Endothelial cell of umbilical vein (primary cell): ENCODE measurements around the gene APP. TPM values are rescaled to one million over a fixed set of nuclear protein-coding genes. Genes with fewer than 3 reads are reported as not detected.

Experiments
- BruUV-seq: library from RNA; stranded (reverse); fragments of 400-500 nt; replicated peaks from 2 replicates; lab custom pipeline; 2021; lab: Mats Ljungman, UMichigan
- CTCF ChIA-PET: fragments of 300-600, 350-600 bp; sonication (Branson Sonifier 250); formaldehyde crosslinking; loops from one replicate; lab custom pipeline; 2021; ENCODE audit warnings: antibody characterized with exemption, inconsistent platforms; lab: Charles Lee
- POLR2A ChIA-PET: fragments of 300-600, 350-600 bp; sonication (Branson Sonifier 250); formaldehyde crosslinking; loops from one replicate; lab custom pipeline; 2021; ENCODE audit warnings: antibody characterized with exemption, inconsistent platforms; lab: Charles Lee
- DNase-seq: peaks from one replicate; pipeline ENCODE4 v3.0.0-alpha.2; 2011; ENCODE audit warnings: low read depth, low spot score
- FAIRE-seq: peaks from 2 replicates; lab custom pipeline; 2011; peaks lifted over from hg19 to GRCh38; lab: Jason Lieb, UNC
- H2AFZ ChIP-seq: 2 replicates; pipeline ENCODE4 v1.6.0; 2012; ENCODE audit warnings: low read depth, low read length, control low read depth, inconsistent platforms
- H3K27ac ChIP-seq: 2 replicates; pipeline ENCODE4 v1.5.1; 2011; ENCODE audit warnings: low read depth, mild to moderate bottlenecking, control low read depth, low read length, moderate library complexity; ENCODE audit not compliant: insufficient read depth
- H3K27me3 ChIP-seq, 2 experiments: 2 replicates each; pipeline versions ENCODE4 v1.6.0 to v1.6.1; 2011; ENCODE audit warnings: low read length in 2 of 2, mixed read lengths in 1 of 2; ENCODE audit not compliant: control insufficient read depth in 2 of 2, insufficient read depth in 2 of 2
- H3K36me3 ChIP-seq, 2 experiments: 2 replicates in 1 of 2; 3 replicates in 1 of 2; pipeline ENCODE4 v1.5.1; 2011; ENCODE audit warnings: low read length in 2 of 2, mild to moderate bottlenecking in 1 of 2, moderate library complexity in 1 of 2; ENCODE audit not compliant: control insufficient read depth in 2 of 2, insufficient read depth in 2 of 2; ENCODE audit errors: extremely low read depth in 1 of 2
- H3K4me1 ChIP-seq: 3 replicates; pipeline ENCODE4 v1.5.1; 2011; ENCODE audit warnings: mild to moderate bottlenecking, low read length; ENCODE audit not compliant: control insufficient read depth, insufficient read depth; ENCODE audit errors: extremely low read depth
- H3K4me2 ChIP-seq: 2 replicates; pipeline ENCODE4 v1.6.1; 2011; ENCODE audit warnings: low read length, control low read depth, mixed read lengths; ENCODE audit not compliant: insufficient read depth
- H3K4me3 ChIP-seq, 3 experiments: fragments of 200-600 bp in 1 of 3; sonication (generic), shearing (Covaris generic) in 1 of 3; replicated peaks in 1 of 3; 2 replicates each; pipeline ENCODE4 v1.5.1; 2011 to 2016; ENCODE audit warnings: control low read depth in 3 of 3, low read length in 3 of 3, mild to moderate bottlenecking in 2 of 3, inconsistent platforms in 1 of 3, low read depth in 1 of 3, moderate library complexity in 1 of 3; ENCODE audit not compliant: insufficient read depth in 1 of 3
- H3K79me2 ChIP-seq: 2 replicates; pipeline ENCODE4 v1.6.0; 2012; ENCODE audit warnings: low read length, inconsistent platforms; ENCODE audit not compliant: control insufficient read depth, insufficient read depth
- H3K9ac ChIP-seq: replicated peaks from 2 replicates; pipeline ENCODE3; 2011; ENCODE audit warnings: low read length, control low read depth; ENCODE audit not compliant: insufficient read depth; ENCODE audit errors: extremely low read depth
- H3K9me1 ChIP-seq: replicated peaks from 3 replicates; pipeline ENCODE4 v1.6.0; 2011; ENCODE audit warnings: mild to moderate bottlenecking, low read length; ENCODE audit not compliant: control insufficient read depth, insufficient read depth; ENCODE audit errors: extremely low read depth
- H3K9me3 ChIP-seq: replicated peaks from 2 replicates; pipeline ENCODE4 v1.5.1; 2012; ENCODE audit warnings: low read length, inconsistent platforms; ENCODE audit not compliant: control insufficient read depth, insufficient read depth
- H4K20me1 ChIP-seq: replicated peaks from 2 replicates; pipeline ENCODE3; 2011; ENCODE audit warnings: mild to moderate bottlenecking, low read length; ENCODE audit not compliant: control insufficient read depth, insufficient read depth; ENCODE audit errors: extremely low read depth
- EZH2 ChIP-seq: IDR thresholded peaks from 2 replicates; pipeline ENCODE4 v1.6.1; 2012; ENCODE audit warnings: borderline replicate concordance, low read depth, mild to moderate bottlenecking, moderate library complexity, low read length, inconsistent platforms; ENCODE audit not compliant: severe bottlenecking
- FOS ChIP-seq: IDR thresholded peaks from 2 replicates; pipeline ENCODE4 v1.6.1; 2011; ENCODE audit warnings: mild to moderate bottlenecking, low read length, moderate library complexity, borderline replicate concordance; ENCODE audit not compliant: insufficient read depth
- GATA2 ChIP-seq: IDR thresholded peaks from 2 replicates; pipeline ENCODE4 v1.7.0; 2011; ENCODE audit warnings: low read depth, mild to moderate bottlenecking, moderate library complexity, mixed read lengths, low read length; ENCODE audit not compliant: insufficient read length, insufficient read depth
- JUN ChIP-seq: IDR thresholded peaks from 2 replicates; pipeline ENCODE4 v1.6.1; 2011; ENCODE audit warnings: borderline replicate concordance, low read depth; ENCODE audit not compliant: insufficient read length, insufficient read depth
- MAX ChIP-seq: IDR thresholded peaks from 2 replicates; pipeline ENCODE4 v1.6.1; 2011; ENCODE audit not compliant: insufficient read depth, insufficient read length
- MYC ChIP-seq: IDR thresholded peaks from one replicate; pipeline ENCODE4 v1.6.1; 2011; ENCODE audit warnings: mild to moderate bottlenecking, low read depth, low read length
- POLR2A ChIP-seq: IDR thresholded peaks from 2 replicates; pipeline ENCODE4 v1.6.1; 2012; ENCODE audit warnings: low read depth, mild to moderate bottlenecking, control low read depth, low read length
- dilution Hi-C: fragments of 300-500 bp; cut with MboI; formaldehyde crosslinking; loops from one replicate; pipeline ENCODE4 v1.15.0; 2019; ENCODE audit warnings: low sequenced_read_pairs; ENCODE audit not compliant: extremely low pct_ligation_motif_present
- intact Hi-C: fragments of 100-400 bp; cut with micrococcal nuclease; formaldehyde crosslinking; loops from one replicate; pipeline ENCODE4 v1.10.0; 2022
- polyA plus RNA-seq, 4 experiments: library from polyadenylated mRNA; depleted of rRNA in 3 of 4; stranded (reverse) in 3 of 4; unstranded in 1 of 4; fragments of >200 nt; gene quantifications; 2 replicates each; pipeline versions ENCODE4 v1.2.1 to v1.2.3, GENCODE V29; 2011 to 2012; ENCODE audit warnings: missing spikeins in 1 of 4
- total RNA-seq: library from RNA; stranded (reverse); gene quantifications from 2 replicates; pipeline ENCODE4 v1.2.3, GENCODE V29; 2021
- TF ChIP-seq, protein P1 (sequence below), 2 donors: IDR thresholded peaks; 1 replicate in 1 of 2; 2 replicates in 1 of 2; pipeline ENCODE4 v1.5.1; 2011; ENCODE audit warnings: low read length in 2 of 2, mild to moderate bottlenecking in 2 of 2, moderate library complexity in 2 of 2, control low read depth in 1 of 2, inconsistent platforms in 1 of 2, low read depth in 1 of 2; ENCODE audit not compliant: insufficient read depth in 1 of 2; ENCODE audit errors: extremely low read depth in 1 of 2

Gene APP
- total and polyA plus RNA-seq, 2 donors (not counting 3 experiments of a cell fraction or from before 2014, with no cell fraction given): 914 to 928 TPM

GRCh38 chr21:25887166-25887565, 283.4 kb downstream of the APP start:
- TF ChIP-seq POLR2A (no peak), FOS (no peak)
- TF ChIP-seq, protein P1, sequence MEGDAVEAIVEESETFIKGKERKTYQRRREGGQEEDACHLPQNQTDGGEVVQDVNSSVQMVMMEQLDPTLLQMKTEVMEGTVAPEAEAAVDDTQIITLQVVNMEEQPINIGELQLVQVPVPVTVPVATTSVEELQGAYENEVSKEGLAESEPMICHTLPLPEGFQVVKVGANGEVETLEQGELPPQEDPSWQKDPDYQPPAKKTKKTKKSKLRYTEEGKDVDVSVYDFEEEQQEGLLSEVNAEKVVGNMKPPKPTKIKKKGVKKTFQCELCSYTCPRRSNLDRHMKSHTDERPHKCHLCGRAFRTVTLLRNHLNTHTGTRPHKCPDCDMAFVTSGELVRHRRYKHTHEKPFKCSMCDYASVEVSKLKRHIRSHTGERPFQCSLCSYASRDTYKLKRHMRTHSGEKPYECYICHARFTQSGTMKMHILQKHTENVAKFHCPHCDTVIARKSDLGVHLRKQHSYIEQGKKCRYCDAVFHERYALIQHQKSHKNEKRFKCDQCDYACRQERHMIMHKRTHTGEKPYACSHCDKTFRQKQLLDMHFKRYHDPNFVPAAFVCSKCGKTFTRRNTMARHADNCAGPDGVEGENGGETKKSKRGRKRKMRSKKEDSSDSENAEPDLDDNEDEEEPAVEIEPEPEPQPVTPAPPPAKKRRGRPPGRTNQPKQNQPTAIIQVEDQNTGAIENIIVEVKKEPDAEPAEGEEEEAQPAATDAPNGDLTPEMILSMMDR (IDR thresholded peaks at IDR 0.05; ENCODE audit: extremely low read depth in 1 of 2, insufficient read depth in 1 of 2, low read depth in 1 of 2, low read length in 2 of 2): peak; percentile 22 to 26
- ChIA-PET POLR2A (no interaction called here), CTCF (interaction anchor here (0.8 to 3.9 kb wide), 6 partner anchors 9 to 284 kb away, joined by 3 to 21 read pairs (median 4); partner anchors contain the start of gene APP)
- no peaks in the 10 kb centered on the region for H3K27me3 ChIP-seq
- no peaks in the 10 kb centered on the region for H3K9me1 ChIP-seq
- DNase-seq: no peak
- H4K20me1 ChIP-seq: no peaks in the 10 kb centered on the region
- no peak overlapping the region for H2AFZ ChIP-seq
- H3K4me3 ChIP-seq: no peak overlapping the region
- peak overlapping the region; percentile 94 for H3K27ac ChIP-seq
- no peaks in the 10 kb centered on the region for H3K9me3 ChIP-seq
- H3K4me2 ChIP-seq: no peak overlapping the region
- peaks cover 31% of the 10 kb centered on the region for H3K4me1 ChIP-seq
- H3K9ac ChIP-seq: no peak overlapping the region
- peaks cover 10% of the 10 kb centered on the region in 2 experiments for H3K36me3 ChIP-seq
- intact Hi-C loops (no loop called here), dilution Hi-C loops (loop anchor here (25.0 kb wide), 1 partner anchor 275 kb away; the partner anchor contains the start of gene APP)
- BruUV-seq: no TSS peak
- peaks cover 10% of the 10 kb centered on the region for H3K79me2 ChIP-seq
- no peak for FAIRE-seq

DNA sequence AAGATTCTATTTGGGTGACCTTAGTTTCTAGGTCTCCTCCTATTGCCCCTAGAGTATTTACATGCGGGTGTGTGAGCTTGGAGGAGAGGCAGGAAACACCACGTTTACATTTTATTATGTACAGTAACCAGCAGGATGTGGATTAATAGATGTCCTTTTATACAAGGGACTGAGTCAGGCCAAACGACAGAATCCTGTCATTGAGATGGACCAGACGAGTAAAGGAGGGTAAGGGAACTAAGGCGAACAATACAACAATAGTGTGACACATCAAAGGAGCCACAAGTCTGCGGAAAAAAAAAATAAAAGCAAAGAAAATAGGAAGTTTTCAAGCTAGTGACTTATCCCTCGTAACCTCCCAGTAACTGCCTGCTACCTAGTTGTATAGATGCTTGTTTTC, 284.7 kb downstream of the APP start:
- Histone ChIP-seq H3K36me3 (peaks cover 4 to 15% of the 10 kb centered on the region in 2 experiments), H3K9ac (peak overlapping the region; percentile 54), H4K20me1 (no peaks in the 10 kb centered on the region), H3K79me2 (peaks cover 8% of the 10 kb centered on the region), H3K9me3 (no peaks in the 10 kb centered on the region), H3K27ac (peak overlapping the region; percentile 94), H3K4me1 (peaks cover 31% of the 10 kb centered on the region), H3K4me3 (no peak overlapping the region), H2AFZ (no peak overlapping the region), H3K27me3 (no peaks in the 10 kb centered on the region), H3K9me1 (no peaks in the 10 kb centered on the region), H3K4me2 (peak overlapping the region; percentile 26)
- dilution Hi-C loops (loop anchor here (25.0 kb wide), 1 partner anchor 276 kb away; the partner anchor contains the start of gene APP), intact Hi-C loops (no loop called here)
- FAIRE-seq: peak; percentile 92
- peak; percentile 84 for DNase-seq
- ChIA-PET CTCF (interaction anchor here (1.0 to 3.9 kb wide), 8 partner anchors 10 to 285 kb away, joined by 3 to 21 read pairs (median 4); partner anchors contain the start of gene APP), POLR2A (interaction anchor here (1.0 to 1.2 kb wide), 2 partner anchors 35 to 98 kb away, joined by 3 read pairs; no protein-coding TSS in a partner anchor)
- no peak for TF ChIP-seq GATA2
- TF ChIP-seq POLR2A: no peak
- TF ChIP-seq MAX: no peak
- peak; percentile 71 for TF ChIP-seq JUN
- TF ChIP-seq EZH2: no peak
- TF ChIP-seq MYC: no peak
- peak; percentile 85 for TF ChIP-seq FOS
- TF ChIP-seq, protein P1 (IDR thresholded peaks at IDR 0.05; ENCODE audit: extremely low read depth in 1 of 2, insufficient read depth in 1 of 2, low read depth in 1 of 2, low read length in 2 of 2): no peak
- TSS peak; percentile 62 for BruUV-seq
